K562 (cell line): ENCODE results near the gene H2BK1. TPM values are rescaled to one million over a fixed set of nuclear protein-coding genes. Genes with fewer than 3 reads are reported as not detected.

Experiments used
- BMI1 ChIP-seq: fragments of 150-350 bp; IDR thresholded peaks from 2 replicates; pipeline ENCODE4 v1.6.1; 2014; ENCODE audit warnings: low read length
- FIP1L1 ChIP-seq: fragments of 200-400 bp; formaldehyde crosslinking; IDR thresholded peaks from 2 replicates; pipeline ENCODE4 v1.6.1; 2018; ENCODE audit warnings: mild to moderate bottlenecking, low read depth, low read length; ENCODE audit not compliant: poor library complexity, severe bottlenecking
- GABPA ChIP-seq: fragments of 200-800 bp; sonication (Bioruptor generic); conservative IDR thresholded peaks from 2 replicates; pipeline ENCODE4 v1.6.1; 2016; ENCODE audit warnings: low read depth, missing genetic modification characterization, missing compliant biosample characterization
- MAFG ChIP-seq: fragments of 450-650 bp; conservative IDR thresholded peaks from 2 replicates; pipeline ENCODE4 v1.6.1; 2016; ENCODE audit warnings: missing genetic modification characterization, missing compliant biosample characterization
- MLLT1 ChIP-seq, 2 experiments: fragments of 450-650 bp; IDR thresholded peaks; 2 replicates each; pipeline ENCODE4 v1.6.1; 2016
- NCOA2 ChIP-seq, 2 experiments: fragments of 450-650 bp; IDR thresholded peaks; 2 replicates each; pipeline ENCODE4 v1.6.1; 2018; ENCODE audit warnings: mild to moderate bottlenecking in 2 of 2, moderate library complexity in 1 of 2; ENCODE audit not compliant: partially characterized antibody in 2 of 2
- NR3C1 ChIP-seq: sonication (generic); formaldehyde crosslinking; IDR thresholded peaks from 2 replicates; pipeline ENCODE4 v1.8.1; 2022; ENCODE audit warnings: missing genetic modification reagents
- NRF1 ChIP-seq, 2 experiments: fragments of 450-650 bp; IDR thresholded peaks in 1 of 2; conservative IDR thresholded peaks in 1 of 2; 2 replicates each; pipeline ENCODE4 v1.6.1; 2014; ENCODE audit warnings: mild to moderate bottlenecking in 2 of 2
- PHF21A ChIP-seq: fragments of 450-650 bp; IDR thresholded peaks from 2 replicates; pipeline ENCODE4 v1.6.1; 2017; ENCODE audit warnings: low read depth, borderline replicate concordance
- PHF8 ChIP-seq: fragments of 200-600 bp; sonication (generic); IDR thresholded peaks from 2 replicates; pipeline ENCODE4 v1.6.1; 2012; ENCODE audit warnings: mixed run types, mild to moderate bottlenecking, inconsistent platforms, low read length, moderate library complexity, borderline replicate concordance
- POLR2G ChIP-seq: fragments of 200-400 bp; formaldehyde crosslinking; IDR thresholded peaks from 2 replicates; pipeline ENCODE4 v1.6.1; 2017; ENCODE audit warnings: low read depth, mild to moderate bottlenecking, antibody characterized with exemption, low read length, moderate library complexity
- SMAD1 ChIP-seq: fragments of 150-350 bp; IDR thresholded peaks from 2 replicates; pipeline ENCODE4 v1.6.1; 2014; ENCODE audit warnings: low read length, low read depth; ENCODE audit not compliant: partially characterized antibody
- TGIF2 ChIP-seq: sonication (generic); formaldehyde crosslinking; IDR thresholded peaks from 2 replicates; pipeline ENCODE4 v1.8.1; 2022; ENCODE audit warnings: mild to moderate bottlenecking, missing genetic modification reagents, moderate library complexity
- THAP7 ChIP-seq: fragments of 250-450 bp; sonication (Bioruptor Pico); IDR thresholded peaks from 2 replicates; pipeline ENCODE4 v1.5.0; 2021
- TSHZ1 ChIP-seq: fragments of 250-450 bp; sonication (Bioruptor Pico); IDR thresholded peaks from 2 replicates; pipeline ENCODE4 v1.4.0; 2020; ENCODE audit warnings: mild to moderate bottlenecking, moderate library complexity
- ZBTB49 ChIP-seq: sonication (generic); formaldehyde crosslinking; IDR thresholded peaks from 2 replicates; pipeline ENCODE4 v1.8.0; 2022; ENCODE audit warnings: missing genetic modification reagents, mild to moderate bottlenecking, borderline replicate concordance
- ZBTB7A ChIP-seq: IDR thresholded peaks from 2 replicates; pipeline ENCODE4 v1.6.1; 2011; ENCODE audit warnings: low read depth, mild to moderate bottlenecking, low read length, moderate library complexity, borderline replicate concordance; ENCODE audit not compliant: control insufficient read depth
- ZKSCAN3 ChIP-seq: fragments of 250-450 bp; sonication (Bioruptor Pico); IDR thresholded peaks from 2 replicates; pipeline ENCODE4 v1.4.0; 2020
- ZNF408 ChIP-seq: fragments of 250-450 bp; sonication (Bioruptor Pico); IDR thresholded peaks from 2 replicates; pipeline ENCODE4 v1.4.0; 2020; ENCODE audit warnings: low read depth, mild to moderate bottlenecking, moderate library complexity
- ZNF764 ChIP-seq: fragments of 250-450 bp; sonication (Bioruptor Pico); IDR thresholded peaks from 2 replicates; pipeline ENCODE4 v1.4.0; 2020; ENCODE audit warnings: low read depth, mild to moderate bottlenecking, moderate library complexity
- polyA plus RNA-seq, 8 experiments: library from polyadenylated mRNA; depleted of rRNA in 4 of 8; stranded (reverse) in 5 of 8; unstranded in 3 of 8; fragments of >200 nt; fragmentation: Nextera tagmentation in 2 of 8; fragmentation: Illumina TruSeq in 1 of 8; extraction: Ambion mirVana in 2 of 8; extraction: Trizol in 1 of 8; gene quantifications; 2 replicates each; pipeline versions ENCODE4 v1.2.1 to v1.2.3, GENCODE V29; 2011 to 2014; ENCODE audit warnings: inconsistent platforms in 1 of 8, missing spikeins in 1 of 8
- total RNA-seq, 7 experiments: library from RNA; depleted of rRNA in 6 of 7; stranded (reverse); fragments of >200 nt in 6 of 7; fragmentation: Illumina TruSeq in 2 of 7; extraction: Trizol in 2 of 7; gene quantifications; 2 replicates each; pipeline versions ENCODE4 v1.2.1 to v1.2.3, GENCODE V29; 2011 to 2021; ENCODE audit warnings: low replicate concordance in 1 of 7

Gene H2BK1
- total and polyA plus RNA-seq, 9 of the 15 experiments (the other 6 are each of a cell fraction or from before 2014, with no cell fraction given): not detected

DNA sequence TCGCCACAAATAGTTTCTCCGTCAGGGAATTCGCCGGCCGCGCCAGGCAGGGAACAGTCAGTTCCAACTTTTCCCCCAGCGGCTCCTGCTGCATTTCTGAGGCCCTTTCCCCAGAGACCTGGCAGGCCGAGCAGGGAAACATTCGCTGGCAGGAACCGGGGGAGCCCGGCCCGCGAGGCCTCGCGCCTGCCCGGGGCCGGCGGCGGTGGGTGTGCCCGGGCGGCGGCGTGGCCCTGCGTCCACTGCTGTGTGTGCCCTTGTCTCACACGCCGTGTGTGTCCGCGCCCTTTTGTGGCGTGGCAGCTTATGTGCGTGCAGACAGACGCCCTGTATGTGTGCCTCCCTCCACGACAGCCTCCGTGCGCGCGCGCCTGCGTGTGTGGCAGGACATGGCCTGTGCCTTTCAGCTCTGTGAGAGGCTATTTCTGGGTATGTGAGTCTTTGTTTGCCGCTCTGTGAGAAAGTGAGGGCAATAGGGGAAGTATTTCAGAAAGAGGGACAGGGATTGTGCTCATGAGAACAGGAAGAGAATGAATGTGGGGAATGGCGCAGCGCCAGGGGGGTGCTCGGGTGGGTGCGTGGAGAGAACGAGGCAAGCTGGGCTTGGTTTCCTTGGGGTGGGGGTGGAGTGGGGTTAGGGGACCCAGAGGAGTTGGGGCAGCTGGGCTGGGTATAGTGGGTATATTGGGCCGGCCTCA is 38.9 kb upstream of the H2BK1 start (continued):
- TF ChIP-seq TSHZ1 (CRISPR knock-in tag) (no peak), NR3C1 (CRISPR knock-in tag) (no peak), ZBTB7A (peak; percentile 16; the same call in 1 of the 2 replicates), ZNF408 (CRISPR knock-in tag) (no peak), POLR2G (0 out of 2 replicates have a peak, but pooled peaks have one; percentile 24), FIP1L1 (no peak), ZKSCAN3 (no peak), MAFG (tag) (no peak), NCOA2 (IDR thresholded peaks at IDR 0.05; ENCODE audit: partially characterized antibody in 2 of 2) (no peak), SMAD1 (no peak), MLLT1 (IDR thresholded peaks at IDR 0.05) (no peak), THAP7 (CRISPR knock-in tag) (no peak), PHF21A (no peak), TGIF2 (CRISPR knock-in tag) (no peak), ZNF764 (CRISPR knock-in tag) (no peak), GABPA (tag) (no peak), NRF1 (conservative IDR thresholded peaks at IDR 0.05 in 1 of 2, IDR thresholded peaks at IDR 0.05 in 1 of 2) (peak; percentile 80 to 83), PHF8 (peak; percentile 8; the same call in 1 of the 2 replicates), ZBTB49 (CRISPR knock-in tag) (no peak), BMI1 (no peak)
